Activated T-cell treated with anti-CD3 and anti-CD28 coated beads, Interleukin-2, amount 50 U/mL, for 1 hour (primary cell): ENCODE measurements around the gene HNRNPUL2.
"Not testable (repeated sequence)": the region's sequence is repeated elsewhere in the genome, so short reads cannot be mapped to it uniquely, and the experiment has no call there.

Source experiments
- DNase-seq: peaks from one replicate; pipeline ENCODE4 v3.0.0-alpha.2; 2020

The HNRNPUL2 gene

DNA sequence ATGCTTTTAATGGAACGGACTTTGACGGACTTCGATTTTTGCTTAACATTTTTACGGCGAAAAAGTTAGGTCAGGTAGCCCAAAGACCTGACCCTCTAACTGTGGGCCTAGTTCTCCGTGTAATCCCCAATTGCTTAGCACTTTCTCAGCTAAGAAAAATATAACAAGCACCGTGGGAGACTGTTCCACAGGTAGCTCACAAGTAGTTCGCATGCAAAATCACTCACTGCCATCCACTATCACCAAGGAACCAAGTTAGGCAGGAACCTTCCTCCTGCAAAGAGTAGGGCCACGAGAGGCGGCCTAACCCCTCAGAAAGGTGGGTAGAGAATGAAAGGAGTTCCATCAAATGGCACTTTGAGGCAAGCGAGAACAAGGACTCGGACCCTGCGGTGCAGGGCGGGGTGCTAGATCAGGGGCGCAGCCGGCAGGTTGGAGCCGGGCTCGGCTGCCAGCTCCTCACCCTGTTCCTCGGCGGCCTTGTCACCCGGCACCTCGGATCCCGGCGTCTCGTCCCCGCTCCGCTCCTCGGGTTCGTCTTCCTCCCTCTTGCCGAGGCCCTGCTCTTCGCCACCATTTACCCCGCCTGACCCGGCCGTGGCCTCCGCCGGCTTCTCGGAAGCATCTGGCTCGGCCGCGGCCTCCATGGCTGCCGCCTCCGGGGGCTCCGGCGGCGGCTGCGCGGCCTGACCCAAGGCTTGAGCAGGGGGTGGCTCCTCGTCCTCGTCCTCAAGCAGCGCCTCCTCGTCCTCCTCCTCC is 922 bp downstream of the HNRNPUL2 start:
- DNase-seq: no peak

GRCh38 chr11:62725646-62726045 is 1.6 kb downstream of the HNRNPUL2 start:
- no peak for DNase-seq

GRCh38 chr11:62724171-62724570 is 3.1 kb downstream of the HNRNPUL2 start:
- DNase-seq: peak; percentile 1

DNA sequence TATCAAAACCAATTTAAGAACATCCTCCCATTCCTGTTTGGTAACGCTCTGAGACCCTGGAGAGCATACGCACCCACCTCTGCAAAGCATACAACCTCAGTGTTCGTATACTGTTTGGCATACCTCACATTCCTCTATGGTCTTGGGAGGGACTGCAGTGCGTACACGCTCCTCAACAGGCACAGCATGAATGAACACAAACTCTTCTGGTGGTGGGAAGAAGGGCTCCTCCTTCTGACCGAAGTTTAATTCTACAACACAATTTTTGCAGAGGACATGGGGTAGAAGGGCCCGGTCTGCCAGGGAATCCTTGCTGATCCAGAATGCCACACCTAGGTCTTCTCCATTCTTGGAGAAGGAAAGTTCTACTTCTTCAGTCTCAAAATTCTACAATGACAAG is 5.3 kb downstream of the HNRNPUL2 start:
- DNase-seq: no peak

- no peak for DNase-seq
Observed at GRCh38 chr11:62719302-62719978, 7.8 kb downstream of the HNRNPUL2 start.

DNA sequence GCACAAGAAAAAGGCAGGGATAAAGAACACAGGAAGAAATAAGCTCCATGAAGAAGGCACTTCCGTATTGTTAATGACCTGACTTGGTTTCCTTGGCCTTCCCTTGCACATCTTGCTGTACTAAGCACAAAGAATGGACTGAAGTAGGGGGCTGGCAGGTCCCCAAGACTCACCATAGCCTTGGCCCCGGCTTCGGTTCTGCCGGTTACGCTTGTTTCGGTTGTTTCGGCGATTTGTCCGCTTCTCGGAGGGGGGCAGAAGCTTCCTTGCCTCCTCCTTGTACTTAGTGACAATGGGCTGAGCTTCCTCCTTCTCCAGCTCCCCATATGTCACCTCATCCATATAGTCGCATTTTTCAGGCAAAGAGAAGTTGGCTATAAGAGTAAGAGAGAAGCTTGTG is 10.4 kb downstream of the HNRNPUL2 start:
- DNase-seq: no peak

DNA sequence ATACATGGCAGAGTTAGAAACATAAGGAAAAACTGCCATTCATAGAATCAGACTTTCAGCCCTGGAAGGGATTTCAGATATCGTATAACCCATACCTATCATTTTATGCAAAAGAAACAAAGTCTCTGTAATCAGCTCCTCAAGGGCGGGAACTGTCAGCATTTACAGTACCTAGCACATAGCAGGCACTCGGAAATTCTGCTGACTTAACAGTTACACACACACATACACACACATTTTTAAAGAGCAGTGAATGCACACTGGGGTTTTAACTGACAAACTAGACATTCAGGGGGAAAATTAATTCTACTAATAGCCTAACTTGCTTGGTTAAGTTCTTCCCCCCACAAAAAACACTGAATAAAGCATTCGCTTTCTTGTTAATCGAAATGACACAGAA is 11.1 kb downstream of the HNRNPUL2 start:
- DNase-seq: no peak

DNA sequence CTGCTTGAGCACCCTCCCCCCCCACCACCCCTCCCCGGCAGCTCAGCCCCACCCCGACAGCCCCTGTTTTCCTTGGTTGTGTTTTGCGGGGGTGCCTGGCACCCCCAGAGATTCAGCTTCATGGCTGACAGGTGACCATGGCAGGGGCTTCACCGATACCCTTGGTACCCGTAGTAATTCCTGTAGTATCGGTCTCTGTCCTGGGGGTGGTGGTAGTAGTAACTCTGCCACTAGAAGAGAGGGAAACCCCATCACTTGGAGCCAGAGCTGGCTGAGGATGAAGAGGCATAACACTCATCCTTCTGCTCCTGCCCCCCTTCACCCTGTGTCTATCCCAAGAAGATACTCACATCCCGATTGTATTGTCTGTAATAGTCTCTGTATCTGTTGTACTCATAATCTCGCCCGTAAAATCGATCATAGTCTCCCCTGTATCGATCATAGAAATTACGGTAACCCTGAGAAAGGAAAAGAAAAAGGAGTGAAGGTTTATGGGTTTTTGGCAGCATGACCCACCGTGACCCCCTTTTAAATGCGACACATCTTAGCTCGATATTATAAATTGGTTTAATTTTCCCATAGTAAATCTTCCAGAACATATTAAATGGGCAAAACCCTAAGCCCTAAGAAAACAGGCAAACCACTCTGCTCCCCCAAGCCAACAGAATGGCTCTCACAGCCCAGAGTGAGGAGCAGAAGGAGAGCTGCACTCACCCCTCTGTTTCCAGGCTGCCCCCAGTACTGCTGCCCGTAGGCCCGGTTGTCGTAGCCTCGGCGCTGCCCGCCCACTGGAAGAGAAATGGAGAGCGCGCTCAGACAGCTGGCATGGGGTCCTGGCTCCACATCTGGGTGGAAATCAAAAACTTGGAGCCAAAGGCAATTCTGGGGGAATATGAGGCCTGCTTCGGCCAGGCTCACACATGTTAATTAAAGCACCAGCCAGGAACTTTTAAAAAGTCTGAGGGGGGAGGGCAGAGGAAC is 11.8 kb downstream of the HNRNPUL2 start:
- no peak for DNase-seq

DNA sequence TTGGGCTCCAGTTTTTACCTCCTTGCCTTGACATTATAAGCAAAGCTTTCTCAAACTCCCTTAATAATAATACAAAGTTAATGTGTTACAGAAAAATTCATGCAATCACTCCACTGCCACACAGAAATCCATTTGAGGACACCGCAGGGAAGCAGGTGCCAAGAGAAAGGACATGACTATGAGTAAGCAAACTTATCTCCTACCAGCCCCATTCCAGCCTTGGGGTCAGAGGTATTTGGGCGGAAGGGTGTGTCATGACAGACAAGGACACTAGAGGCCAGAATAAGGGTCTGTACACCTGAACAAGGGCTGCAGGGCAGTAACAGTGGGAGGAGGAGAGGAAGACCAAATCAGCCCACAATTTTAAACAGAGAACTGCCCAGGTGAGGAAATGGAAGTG is 13.9 kb downstream of the HNRNPUL2 start:
- no peak for DNase-seq

GRCh38 chr11:62712861-62713260 is 14.4 kb downstream of the HNRNPUL2 start:
- DNase-seq: no peak

DNA sequence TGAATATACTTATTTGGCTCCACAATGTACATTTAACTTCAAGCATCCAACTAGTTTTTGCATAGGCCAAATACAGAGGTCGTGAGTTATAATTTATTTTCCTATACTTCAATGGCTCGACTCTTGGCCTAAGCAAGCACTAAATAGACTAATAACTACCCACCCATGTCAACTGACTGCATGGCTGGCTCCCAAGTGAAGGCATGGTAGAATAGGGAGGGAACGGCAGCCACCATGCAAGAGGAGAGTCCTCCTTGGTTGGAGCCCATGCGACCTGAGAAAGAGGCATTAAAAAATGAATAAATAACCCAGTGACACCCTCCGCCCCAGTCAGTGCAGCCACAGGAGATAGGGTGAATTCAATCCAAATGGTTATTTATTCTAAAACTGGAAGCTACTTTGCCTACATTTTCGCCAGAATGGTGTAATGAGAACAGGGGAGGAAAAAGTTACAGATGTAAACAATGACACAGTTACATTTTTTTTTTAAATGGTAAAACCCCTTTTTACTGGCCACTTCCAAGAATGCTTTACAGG is 14.9 kb downstream of the HNRNPUL2 start:
- no peak for DNase-seq

DNA sequence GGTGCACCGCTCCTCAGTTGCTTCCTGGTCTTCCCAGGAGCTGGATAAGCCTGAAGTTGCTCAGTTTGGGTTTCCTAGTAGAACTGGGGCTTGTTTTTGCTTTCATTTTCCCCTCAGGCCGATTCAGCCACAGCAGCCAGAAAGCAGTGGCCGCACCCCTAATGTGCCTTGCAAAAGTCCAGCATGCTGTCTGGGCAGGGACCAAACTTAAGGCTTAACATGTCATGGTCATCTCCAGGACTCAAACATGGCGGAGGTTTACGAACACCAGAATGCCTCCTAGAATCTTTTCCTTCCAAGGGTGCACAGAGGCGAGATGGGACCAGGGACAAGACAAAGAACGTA is 17.3 kb downstream of the HNRNPUL2 start:
- no peak for DNase-seq

GRCh38 chr11:62709247-62710000 is 17.8 kb downstream of the HNRNPUL2 start:
- peak; percentile 95 for DNase-seq

GRCh38 chr11:62708793-62709192 is 18.5 kb downstream of the HNRNPUL2 start:
- peak; percentile 63 for DNase-seq

DNA sequence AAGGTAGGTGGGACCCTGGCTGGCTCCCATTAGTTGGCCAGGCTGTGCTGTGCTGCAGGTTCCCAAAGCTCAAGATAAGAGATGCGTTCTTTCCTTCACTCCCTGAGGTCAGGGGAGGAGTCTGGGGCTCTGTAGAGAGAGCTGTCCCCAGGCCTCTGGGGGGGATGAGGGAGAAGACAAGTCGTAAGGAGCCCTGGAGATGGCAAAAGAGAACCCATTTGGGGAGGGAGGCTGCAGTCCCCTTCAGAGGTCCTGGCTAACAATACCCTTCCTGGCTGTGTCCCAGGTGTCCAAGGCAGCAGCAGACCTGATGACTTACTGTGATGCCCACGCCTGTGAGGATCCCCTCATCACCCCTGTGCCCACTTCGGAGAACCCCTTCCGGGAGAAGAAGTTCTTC is 18.9 kb downstream of the HNRNPUL2 start:
- DNase-seq: peak; percentile 23

- no peak for DNase-seq
Observed at GRCh38 chr11:62707277-62707861, 19.9 kb downstream of the HNRNPUL2 start, which contains the start of the genes BSCL2 and GNG3. Gene BSCL2 (minus strand): TSS chr11:62707424. CDS start chr11:62707195, 229 bp downstream. Gene GNG3 (plus strand): TSS chr11:62707676. CDS start chr11:62708296, 620 bp downstream.

GRCh38 chr11:62706850-62707247 is 20.4 kb downstream of the HNRNPUL2 start:
- DNase-seq: no peak

DNA sequence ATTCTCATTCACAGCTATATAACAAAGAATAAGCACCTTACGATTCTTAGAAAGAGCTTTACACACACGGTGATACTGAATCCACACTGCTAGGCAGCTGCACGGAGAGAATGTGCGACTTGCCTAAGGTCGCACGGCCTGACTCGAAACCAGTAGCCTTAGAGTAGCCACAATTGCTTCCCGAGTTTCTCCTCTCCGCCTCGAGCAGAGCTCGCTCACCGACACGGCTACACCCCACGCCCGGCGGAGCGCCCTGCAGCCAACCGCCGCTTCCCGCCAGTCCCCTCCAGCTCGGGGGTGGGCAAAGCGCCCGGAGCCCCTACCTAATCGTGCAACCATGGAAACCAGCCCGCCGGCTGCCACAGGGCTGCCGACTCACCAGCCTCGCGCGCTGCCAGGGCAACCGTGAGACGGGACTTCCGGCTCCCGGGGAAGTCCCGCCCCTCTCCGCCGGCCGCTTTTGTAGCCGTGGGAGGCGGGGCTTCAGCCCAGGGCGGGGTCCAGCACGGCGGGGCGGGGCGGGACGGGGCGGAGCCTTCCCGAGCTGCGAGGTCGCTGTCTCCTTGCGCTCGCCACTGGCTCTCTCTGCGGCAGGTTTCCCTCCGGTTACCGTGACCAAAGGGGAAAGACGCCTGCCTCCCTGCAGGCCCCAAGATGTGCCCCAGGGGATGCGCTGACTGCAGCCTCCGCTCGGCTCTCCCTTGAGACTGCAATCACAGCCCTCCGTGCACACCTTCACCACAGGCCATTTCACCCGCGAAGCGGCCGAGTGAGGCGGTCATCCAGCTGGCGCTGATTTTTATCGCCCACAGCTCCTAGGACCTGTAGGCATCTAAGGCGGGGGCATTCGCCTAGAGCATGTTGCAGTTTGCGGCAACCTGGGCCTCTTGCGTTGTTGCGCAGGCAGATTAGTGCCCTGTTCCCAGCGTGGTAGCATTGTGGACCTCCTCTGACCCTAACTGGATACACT is 21.1 kb downstream of the HNRNPUL2 start:
- peak; percentile 96 for DNase-seq

DNA sequence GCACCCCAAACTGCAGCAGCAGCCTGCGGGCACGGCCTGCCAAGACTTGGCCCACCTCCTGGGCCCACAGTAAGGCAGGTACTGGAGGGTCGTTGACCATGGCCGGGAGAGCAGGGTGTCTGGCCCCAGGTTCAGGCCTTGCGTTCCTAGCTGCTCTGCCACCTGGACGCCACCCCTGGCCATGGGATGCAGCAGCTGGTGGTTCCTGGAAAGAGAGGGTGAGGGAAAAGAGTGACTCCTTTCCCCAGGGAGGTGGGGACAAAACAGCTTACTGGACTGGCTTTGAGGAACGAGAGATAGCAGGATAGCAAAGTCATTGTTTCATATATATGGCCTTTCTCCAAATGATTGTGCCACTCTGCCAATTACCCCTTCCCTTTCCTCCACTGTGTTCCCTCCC is 21.8 kb downstream of the HNRNPUL2 start:
- DNase-seq: no peak

GRCh38 chr11:62703921-62704320 is 23.3 kb downstream of the HNRNPUL2 start:
- not testable (repeated sequence) for DNase-seq

DNA sequence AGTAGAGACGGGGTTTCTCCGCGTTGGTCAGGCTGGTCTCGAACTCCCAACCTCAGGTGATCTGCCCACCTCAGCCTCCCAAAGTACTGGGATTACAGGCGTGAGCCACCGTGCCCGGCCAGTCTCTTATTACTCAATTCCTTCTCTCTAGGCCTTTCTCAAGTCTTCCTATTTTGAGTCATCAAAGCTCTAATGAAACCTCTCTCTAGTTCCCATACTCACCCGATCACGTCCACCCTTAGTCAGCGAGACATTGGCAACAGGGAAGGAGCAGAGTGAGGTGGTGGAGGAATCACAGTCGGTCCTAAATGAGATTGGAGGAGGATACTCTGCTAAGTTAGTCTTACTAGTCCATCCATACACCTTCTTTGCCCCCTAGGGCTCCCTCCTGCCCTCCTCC is 25.0 kb downstream of the HNRNPUL2 start:
- no peak for DNase-seq
